Left lung (tissue), 10 donors: ENCODE results near the gene FMN1. TPM values are rescaled to one million over a fixed set of nuclear protein-coding genes. Genes with fewer than 3 reads are reported as not detected.

Experiments
- ATAC-seq: fragments of 200-7000 bp; cut with Tn5 transposase; one replicate; pipeline ENCODE4 v1.9.1; 2020; ENCODE audit warnings: moderate library complexity
- DNase-seq, 4 donors: peaks; one replicate each; pipeline ENCODE4 v3.0.0-alpha.2; 2013 to 2020
- H3K27ac ChIP-seq, 2 donors: fragments of 200-600 bp; sonication (generic) in 1 of 2; one replicate each; pipeline versions ENCODE4 v1.5.0 to v1.8.0; 2020 to 2021
- H3K27me3 ChIP-seq, 2 donors: fragments of 200-600 bp; sonication (generic) in 1 of 2; one replicate each; pipeline versions ENCODE4 v1.5.0 to v1.8.0; 2020 to 2021
- H3K36me3 ChIP-seq, 2 donors: fragments of 200-600 bp; sonication (generic) in 1 of 2; one replicate each; pipeline versions ENCODE4 v1.5.0 to v1.8.0; 2020 to 2021
- H3K4me1 ChIP-seq, 2 donors: fragments of 200-600 bp; one replicate each; pipeline ENCODE4 v1.8.0; 2021
- H3K4me3 ChIP-seq, 2 donors: fragments of 200-600 bp; sonication (generic) in 1 of 2; one replicate each; pipeline versions ENCODE4 v1.5.0 to v1.8.0; 2020 to 2021; ENCODE audit warnings: mild to moderate bottlenecking in 1 of 2
- H3K9me3 ChIP-seq, 2 donors: fragments of 200-600 bp; sonication (generic) in 1 of 2; one replicate each; pipeline versions ENCODE4 v1.5.0 to v1.8.0; 2020 to 2021
- intact Hi-C, 2 donors: fragments of 100-400 bp; cut with DNase I; formaldehyde crosslinking; loops; one replicate each; pipeline versions ENCODE4 v1.11.2 to v1.14.2; 2022
- polyA plus RNA-seq, 6 donors: library from polyadenylated mRNA; unstranded; fragments of 120-200 nt; gene quantifications; one replicate each; pipeline ENCODE4 v1.2.1, GENCODE V29; 2013; ENCODE audit not compliant: insufficient read length in 6 of 6
- total RNA-seq, 2 donors: library from RNA; stranded (reverse); fragmentation: NEBNext Ultra II Directional; extraction: Animal tissue kit (Norgen Biotek cat#: 25700); gene quantifications; one replicate each; pipeline ENCODE4 v1.2.1, GENCODE V29; 2021
- TF ChIP-seq, protein P1 (sequence below), 2 donors: fragments of 200-600 bp; sonication (generic) in 1 of 2; IDR thresholded peaks; one replicate each; pipeline versions ENCODE4 v1.5.0 to v1.8.0; 2021; ENCODE audit warnings: antibody characterized with exemption in 2 of 2
- donor health status: DM: no; HTN: yes; CAD: no.
- donor health status: DM: no; HTN: no; CAD: no.

Gene FMN1
- total and polyA plus RNA-seq, 8 donors = 4.6 to 45.2 (median 8.4) TPM

DNA sequence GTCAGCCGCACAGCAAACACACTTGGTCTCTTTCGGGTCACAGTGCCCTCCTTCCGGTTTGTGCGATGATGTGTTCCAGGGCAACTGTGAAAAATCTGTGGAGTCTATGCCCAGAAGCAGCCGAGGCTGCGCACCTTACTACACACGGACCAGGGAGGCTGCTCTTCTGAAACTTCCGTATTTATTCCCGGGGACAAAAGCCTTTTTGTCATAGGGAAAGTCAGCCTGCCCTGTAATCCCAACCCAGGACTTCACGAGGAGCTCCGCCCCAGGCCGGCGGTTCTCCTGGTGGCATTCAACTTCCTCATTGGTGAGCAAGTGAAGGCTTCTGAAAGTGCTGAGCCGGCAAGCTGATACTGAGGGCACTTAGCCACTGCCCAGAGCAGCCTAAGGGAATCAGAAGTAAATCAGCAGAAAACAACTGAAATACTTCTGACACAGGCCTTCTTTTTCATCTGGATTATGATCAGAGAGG, 126.5 kb downstream of the FMN1 start:
- Histone ChIP-seq H3K4me3 (peak overlapping the region; percentile 17 to 32), H3K9me3 (no peaks in the 10 kb centered on the region), H3K36me3 (no peaks in the 10 kb centered on the region), H3K27ac (peak overlapping the region; percentile 78 to 81), H3K27me3 (no peaks in the 10 kb centered on the region), H3K4me1 (peaks cover 8 to 24% of the 10 kb centered on the region in 2 donors)
- ATAC-seq (peak; percentile 86), DNase-seq (peak in 3 of 4 donors; percentile 43 to 89 (median 87))
- intact Hi-C loops = no loop called here
- TF ChIP-seq, protein P1, sequence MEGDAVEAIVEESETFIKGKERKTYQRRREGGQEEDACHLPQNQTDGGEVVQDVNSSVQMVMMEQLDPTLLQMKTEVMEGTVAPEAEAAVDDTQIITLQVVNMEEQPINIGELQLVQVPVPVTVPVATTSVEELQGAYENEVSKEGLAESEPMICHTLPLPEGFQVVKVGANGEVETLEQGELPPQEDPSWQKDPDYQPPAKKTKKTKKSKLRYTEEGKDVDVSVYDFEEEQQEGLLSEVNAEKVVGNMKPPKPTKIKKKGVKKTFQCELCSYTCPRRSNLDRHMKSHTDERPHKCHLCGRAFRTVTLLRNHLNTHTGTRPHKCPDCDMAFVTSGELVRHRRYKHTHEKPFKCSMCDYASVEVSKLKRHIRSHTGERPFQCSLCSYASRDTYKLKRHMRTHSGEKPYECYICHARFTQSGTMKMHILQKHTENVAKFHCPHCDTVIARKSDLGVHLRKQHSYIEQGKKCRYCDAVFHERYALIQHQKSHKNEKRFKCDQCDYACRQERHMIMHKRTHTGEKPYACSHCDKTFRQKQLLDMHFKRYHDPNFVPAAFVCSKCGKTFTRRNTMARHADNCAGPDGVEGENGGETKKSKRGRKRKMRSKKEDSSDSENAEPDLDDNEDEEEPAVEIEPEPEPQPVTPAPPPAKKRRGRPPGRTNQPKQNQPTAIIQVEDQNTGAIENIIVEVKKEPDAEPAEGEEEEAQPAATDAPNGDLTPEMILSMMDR (IDR thresholded peaks at IDR 0.05) = no peak

GRCh38 chr15:33067456-33067855, 127.1 kb downstream of the FMN1 start:
- TF ChIP-seq, protein P1 (IDR thresholded peaks at IDR 0.05) = no peak
- H3K36me3 ChIP-seq = no peaks in the 10 kb centered on the region
- peak overlapping the region; percentile 78 to 81 for H3K27ac ChIP-seq
- H3K4me3 ChIP-seq = peak overlapping the region; percentile 17 to 32
- H3K4me1 ChIP-seq = peaks cover 8 to 24% of the 10 kb centered on the region in 2 donors
- intact Hi-C loops = no loop called here
- no peak for ATAC-seq
- no peak for DNase-seq
- no peaks in the 10 kb centered on the region for H3K27me3 ChIP-seq
- H3K9me3 ChIP-seq = no peaks in the 10 kb centered on the region

DNA sequence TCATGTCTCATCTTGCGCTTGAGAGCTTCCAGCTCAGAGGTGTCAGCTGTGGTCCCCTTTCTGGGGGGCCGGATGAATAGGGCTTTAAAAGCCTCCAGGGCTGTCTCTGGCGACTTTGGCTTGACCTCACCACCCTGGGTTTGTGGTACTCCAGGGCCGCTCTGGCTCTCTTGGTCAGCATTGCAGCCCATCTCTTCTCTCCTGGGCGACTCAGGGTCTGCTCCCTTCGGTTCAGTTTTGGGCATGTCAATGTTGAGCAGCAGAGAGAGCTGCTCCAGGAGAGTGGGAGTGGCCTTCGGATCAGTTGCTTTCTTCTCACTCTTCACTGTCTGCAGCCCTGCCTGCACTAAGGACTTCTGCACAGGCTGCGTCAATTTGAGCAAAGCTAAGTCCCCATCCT, 127.9 kb downstream of the FMN1 start:
- DNase-seq (no peak), ATAC-seq (peak; percentile 24)
- peak overlapping the region; percentile 1 to 32 for H3K4me3 ChIP-seq
- no peaks in the 10 kb centered on the region for H3K9me3 ChIP-seq
- H3K36me3 ChIP-seq = no peaks in the 10 kb centered on the region
- TF ChIP-seq, protein P1 (IDR thresholded peaks at IDR 0.05) = no peak
- H3K27ac ChIP-seq = no peak overlapping the region
- no peaks in the 10 kb centered on the region for H3K27me3 ChIP-seq
- intact Hi-C loops = no loop called here
- peaks cover 8 to 24% of the 10 kb centered on the region in 2 donors for H3K4me1 ChIP-seq

DNA sequence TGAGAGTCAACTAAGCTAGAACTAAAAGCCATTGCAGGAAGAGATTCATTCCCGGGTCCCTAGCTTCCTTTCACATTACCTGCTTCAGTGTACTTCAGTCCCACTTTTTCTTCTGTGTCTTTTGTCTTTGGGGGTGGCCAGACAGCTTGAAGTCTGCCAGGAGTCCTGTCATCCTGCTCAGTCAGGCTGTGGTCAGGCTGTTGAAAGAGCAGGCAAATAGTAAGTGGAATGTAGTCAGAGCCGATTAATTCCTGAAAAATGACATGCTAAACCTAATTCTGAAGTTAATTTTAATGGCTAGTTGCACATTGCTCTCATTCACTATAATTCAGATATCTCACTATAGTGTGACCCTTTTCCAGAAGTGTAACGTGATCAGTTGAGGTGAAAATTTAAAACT, 129.6 kb downstream of the FMN1 start:
- peak overlapping the region in 1 of 2 donors; percentile 32 for H3K4me3 ChIP-seq
- TF ChIP-seq, protein P1 (IDR thresholded peaks at IDR 0.05) = no peak
- no peak overlapping the region for H3K27ac ChIP-seq
- H3K9me3 ChIP-seq = no peaks in the 10 kb centered on the region
- H3K27me3 ChIP-seq = no peaks in the 10 kb centered on the region
- ATAC-seq (no peak), DNase-seq (no peak)
- intact Hi-C loops = no loop called here
- peaks cover 8 to 24% of the 10 kb centered on the region in 2 donors for H3K4me1 ChIP-seq
- no peaks in the 10 kb centered on the region for H3K36me3 ChIP-seq

GRCh38 chr15:33059184-33059583, 135.3 kb downstream of the FMN1 start:
- H3K4me1 ChIP-seq = no peaks in the 10 kb centered on the region
- no peak overlapping the region for H3K4me3 ChIP-seq
- no peaks in the 10 kb centered on the region for H3K36me3 ChIP-seq
- ATAC-seq (no peak), DNase-seq (peak in 1 of 4 donors; percentile 14)
- no peaks in the 10 kb centered on the region for H3K27me3 ChIP-seq
- intact Hi-C loops = no loop called here
- H3K9me3 ChIP-seq = no peaks in the 10 kb centered on the region
- H3K27ac ChIP-seq = no peak overlapping the region
- TF ChIP-seq, protein P1 (IDR thresholded peaks at IDR 0.05) = no peak
